Measurements from ENCODE around the gene ANO1.

The ANO1 gene

DNA sequence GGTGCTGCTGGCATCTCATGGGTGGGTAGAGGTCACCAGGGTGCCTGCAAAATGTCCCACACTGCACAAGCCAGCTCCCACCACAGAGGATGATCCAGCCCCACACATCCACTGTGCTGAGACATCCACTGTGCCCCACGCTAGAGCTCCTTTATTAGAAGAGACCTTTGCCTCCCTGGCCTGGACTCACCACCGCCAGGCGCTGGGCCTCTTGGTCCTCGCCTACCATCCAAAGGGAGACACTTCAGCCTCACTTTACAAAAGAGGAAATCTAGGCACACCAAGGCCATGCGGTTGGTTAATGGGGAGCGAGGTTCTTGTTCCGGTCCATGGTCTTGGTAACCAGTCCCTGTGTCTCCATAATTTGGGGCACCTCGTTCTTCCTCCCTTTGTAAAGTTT, 3.4 kb upstream of the ANO1 start:
- no peak for DNase-seq

DNA sequence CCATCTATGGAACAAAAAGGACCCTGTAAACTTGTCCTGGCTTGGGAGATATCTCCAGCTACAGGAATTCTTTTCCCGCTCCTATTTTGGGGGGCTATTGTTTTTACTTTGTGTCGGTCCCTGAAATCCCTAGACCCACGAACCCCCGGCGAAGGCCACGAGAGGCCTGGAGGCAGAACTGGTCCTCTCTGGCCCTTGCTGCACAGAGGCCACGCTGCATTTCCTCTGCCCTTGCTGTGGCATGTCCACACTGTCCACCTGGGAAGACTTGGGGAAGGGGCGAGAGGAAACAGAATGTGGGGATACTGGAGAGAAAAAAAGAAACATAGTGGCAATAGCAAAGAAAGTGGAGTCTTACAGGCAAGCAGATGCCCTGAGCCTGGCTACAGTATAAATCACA, 2.3 kb upstream of the ANO1 start:
- DNase-seq = no peak

DNA sequence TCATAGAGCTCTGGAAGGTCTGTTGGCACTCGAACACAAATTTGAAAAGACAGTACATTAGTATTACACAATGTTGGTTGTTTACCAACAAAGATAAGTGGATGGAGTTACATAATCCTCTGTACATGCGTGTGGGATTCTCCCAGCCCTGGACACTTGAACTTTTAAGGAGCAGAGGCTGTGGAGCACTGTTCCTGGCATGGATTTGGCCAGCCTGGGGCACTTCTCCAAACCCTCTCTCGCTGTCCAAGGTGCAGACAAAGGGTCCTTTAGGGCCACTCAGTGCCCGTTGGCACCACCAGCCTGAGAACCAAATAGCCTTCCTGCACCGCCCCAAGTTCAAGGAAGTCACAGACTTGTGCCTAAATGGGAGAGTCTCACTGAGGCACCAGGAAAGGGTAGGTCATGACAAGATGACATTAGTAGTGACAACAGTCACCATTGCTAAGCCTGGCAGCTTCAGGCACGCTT, 1.6 kb upstream of the ANO1 start:
- DNase-seq = no peak

DNA sequence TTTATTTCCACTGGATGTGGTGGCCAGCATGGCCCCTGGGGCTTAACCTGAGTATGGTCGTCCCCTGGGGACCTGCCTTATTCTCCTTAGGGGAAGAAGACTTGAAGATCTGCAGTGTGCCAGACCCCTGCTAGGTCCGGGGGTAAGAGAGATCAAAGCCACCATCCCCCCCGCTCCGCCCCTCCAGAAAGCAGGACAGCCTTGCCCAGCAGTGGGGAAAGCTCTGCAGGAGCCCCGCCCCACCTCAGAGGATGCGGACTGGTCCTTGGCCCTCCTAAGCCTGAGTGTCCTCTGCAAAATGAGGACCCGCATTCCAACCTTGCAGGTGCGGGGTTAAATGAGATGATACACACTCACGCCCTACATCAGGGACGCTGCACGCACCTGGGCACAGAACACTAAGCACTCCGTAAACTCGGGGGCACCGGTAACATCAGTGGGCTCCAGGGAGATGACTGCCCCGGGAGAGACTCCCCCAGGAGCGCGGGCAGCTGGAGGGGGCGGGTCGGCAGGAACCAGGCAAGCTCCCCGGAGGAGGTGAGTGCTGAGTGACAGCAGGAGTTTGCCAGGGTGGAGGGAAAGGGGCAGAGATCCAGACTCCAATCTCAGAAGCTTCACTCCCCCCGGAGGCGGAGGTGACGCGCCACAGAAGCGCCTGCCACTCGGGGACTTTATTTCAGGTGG, 564 bp upstream of the ANO1 start:
- DNase-seq = no peak

DNA sequence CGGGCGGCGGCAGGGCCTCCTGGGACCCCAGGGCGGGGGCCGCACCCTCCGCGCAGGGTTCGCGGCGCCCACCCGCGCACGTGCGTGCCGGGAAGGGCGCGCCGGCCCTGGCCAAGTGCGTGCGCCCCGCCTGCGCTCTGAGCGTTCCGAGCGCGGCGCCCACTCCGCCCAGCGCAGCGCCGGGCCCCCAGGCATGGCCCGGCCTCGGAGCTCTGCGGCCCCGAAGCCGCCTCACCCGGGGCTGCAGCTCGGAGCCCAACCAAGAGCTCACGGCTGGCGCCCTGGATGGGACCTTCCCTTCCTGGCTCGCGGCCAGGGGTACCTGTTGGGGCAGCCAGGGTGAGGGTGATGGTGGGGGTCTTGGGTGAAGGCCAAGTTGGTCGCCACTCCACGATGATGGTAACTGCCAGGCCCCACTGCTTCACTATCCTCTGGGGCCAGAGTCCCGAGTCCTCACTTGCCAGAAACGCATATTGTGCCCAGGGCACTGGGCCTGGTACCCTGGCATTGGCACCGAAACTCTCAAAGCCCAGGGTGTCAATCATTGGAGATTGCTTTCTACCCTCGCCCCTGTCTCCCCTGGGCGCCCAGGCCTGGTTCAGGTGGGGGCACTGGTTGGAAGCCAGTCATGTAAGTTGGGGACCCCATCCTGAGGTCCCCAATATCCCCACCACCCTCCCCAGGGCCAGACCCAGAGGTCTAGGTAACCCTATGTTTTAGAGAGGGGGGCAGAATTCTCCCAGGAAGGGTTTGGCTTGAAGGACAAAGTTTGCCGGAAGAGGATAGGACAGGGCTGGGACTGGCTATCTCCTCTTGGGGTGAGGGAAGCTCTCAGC, 882 bp downstream of the ANO1 start:
- no peak for DNase-seq

DNA sequence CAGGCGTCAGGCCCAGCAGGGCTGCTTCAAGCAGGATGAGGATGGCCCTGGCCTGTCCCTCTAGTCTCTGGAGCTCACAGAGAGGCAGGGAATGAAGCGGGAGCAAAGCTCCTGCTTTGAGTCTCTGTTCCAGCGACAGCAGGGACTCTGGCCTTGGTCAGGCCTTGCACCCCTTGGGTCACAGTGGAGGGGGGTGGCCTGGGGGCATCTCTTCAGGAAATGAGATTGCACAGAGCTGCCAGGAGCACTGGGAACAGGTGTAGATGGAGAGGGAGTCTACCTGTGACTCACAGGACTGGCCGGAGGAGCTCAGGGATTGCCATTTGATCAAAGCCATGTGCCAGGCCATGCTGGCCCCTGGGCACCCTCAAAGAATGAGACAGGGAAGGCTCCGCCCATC, 1.6 kb downstream of the ANO1 start:
- DNase-seq = no peak

DNA sequence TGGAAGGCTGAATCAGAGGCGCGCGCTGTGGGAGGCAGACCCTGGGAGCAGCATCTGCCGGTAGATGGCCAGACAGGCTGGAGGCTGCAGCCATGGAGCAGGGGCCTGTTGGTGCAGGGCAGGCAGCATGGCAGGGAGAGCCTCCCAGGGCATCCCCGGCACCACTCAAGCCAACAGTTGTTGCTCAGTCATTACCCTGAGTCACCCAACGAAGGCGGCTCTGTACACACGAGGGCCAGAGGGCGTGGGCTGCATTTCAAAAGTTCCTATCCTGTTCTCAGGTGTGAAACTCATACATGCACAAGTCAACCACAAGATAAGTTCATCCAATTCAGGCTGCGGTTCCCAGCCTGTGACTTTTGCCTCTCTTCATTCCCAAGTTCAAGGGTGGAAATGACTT, 2.6 kb downstream of the ANO1 start:
- no peak for DNase-seq

DNA sequence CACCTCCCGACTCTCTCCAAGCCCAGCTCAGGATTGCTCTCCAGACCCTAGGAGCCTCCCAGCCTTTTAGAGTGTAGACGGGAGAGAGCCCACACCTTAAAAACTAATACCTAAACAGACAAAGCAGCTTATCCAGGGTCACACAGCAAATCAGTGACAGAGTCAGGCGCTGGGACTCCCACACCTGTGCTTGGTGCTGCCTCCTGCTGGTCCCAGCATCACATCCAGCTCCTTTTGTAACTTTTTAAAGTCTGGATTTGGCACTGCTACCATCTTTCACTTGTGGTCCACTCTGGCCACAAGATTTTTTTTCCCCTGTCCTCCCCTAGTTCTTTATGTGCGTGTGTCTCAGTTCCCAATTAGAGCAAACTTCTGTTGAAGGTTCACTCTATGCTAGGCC, 4.7 kb downstream of the ANO1 start:
- no peak for DNase-seq

DNA sequence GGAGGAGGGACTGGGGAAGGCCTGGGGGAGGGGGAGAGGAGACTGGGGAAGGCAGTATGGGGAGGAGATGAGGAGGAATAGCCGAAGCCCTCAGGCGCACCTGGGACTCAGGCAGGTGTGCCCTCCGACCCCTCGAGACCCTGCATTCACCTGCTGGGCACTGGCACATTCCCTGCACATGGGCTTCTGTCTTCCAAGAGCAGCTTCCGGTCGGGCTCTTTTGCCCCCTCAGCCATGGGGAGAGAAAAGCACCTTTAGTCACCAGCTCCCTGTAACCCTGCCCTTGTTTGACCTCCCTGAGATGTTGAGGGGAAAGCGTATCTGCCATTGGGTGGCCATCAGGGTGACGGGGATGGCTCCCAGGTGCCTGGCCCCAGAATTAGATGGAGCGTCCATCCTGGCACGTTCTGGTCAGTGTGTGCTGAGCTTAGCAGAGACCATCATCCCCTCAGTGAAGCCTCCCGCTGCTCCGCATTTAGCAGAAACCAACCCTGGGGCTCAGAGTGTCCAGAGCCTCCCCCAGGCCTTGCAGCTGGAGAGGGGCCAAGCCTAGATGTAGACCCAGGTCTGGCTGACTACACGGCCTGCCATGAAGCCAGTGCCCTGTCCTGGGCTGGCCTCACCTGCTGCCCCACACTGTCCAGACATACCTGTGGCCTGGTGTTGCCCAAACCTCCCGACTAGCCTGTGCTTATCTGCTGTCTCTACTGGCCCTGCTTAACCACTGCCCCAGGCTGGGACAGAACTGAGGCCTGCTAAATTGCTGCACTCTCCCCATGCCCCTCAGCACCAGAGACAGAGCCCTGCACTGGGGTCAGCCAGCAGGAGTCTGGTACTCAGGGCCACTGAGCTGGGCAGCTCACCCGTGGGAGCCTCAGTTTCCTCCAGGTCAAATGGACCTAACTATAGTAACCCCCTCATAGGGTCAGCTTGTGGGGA, 6.2 kb downstream of the ANO1 start:
- no peak for DNase-seq

DNA sequence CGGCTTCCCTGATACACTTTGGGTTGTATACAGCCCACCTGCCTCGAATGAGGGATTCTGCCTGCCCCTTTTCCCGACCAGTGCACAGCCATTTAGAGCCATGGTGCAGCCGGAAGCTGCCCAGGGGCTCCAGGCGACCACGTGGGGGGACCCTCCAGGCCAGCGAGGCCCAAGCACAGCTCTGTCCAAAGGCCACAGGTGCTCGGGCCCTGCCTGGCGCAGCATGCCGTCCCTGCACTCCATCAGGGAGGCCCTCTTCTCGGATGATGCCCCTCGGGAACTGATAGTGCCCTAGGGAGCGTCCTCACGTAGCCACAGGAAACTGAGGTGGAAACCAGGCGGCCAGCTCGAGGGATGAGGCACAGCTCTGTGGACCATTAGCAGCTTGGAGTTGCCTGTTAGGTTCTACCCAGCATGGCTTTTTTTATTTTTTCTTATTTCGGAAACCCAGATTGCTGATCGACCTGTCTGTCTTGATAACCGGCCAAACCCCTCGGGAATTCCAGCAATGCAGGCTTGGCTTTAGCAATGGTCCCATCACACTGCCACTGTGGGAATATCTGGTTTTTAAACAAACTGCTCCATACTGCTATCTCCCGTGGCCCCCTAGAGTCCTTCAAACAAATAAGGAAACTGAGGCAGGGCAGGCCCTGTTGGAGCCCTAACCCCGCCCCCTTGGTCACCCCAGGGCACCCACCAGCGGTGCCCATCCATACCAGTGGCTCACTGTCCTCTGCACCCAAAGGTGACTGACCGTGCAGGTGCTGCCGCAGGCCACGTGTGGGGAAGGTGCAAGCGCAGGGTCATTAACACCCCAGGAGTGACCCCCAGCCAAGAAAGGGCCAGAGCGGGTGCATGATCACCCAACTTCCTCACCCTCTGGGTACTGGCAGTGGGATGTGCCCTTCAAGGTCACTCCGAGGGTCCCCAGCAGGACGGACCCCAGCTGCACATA, 8.0 kb downstream of the ANO1 start:
- no peak for DNase-seq

DNA sequence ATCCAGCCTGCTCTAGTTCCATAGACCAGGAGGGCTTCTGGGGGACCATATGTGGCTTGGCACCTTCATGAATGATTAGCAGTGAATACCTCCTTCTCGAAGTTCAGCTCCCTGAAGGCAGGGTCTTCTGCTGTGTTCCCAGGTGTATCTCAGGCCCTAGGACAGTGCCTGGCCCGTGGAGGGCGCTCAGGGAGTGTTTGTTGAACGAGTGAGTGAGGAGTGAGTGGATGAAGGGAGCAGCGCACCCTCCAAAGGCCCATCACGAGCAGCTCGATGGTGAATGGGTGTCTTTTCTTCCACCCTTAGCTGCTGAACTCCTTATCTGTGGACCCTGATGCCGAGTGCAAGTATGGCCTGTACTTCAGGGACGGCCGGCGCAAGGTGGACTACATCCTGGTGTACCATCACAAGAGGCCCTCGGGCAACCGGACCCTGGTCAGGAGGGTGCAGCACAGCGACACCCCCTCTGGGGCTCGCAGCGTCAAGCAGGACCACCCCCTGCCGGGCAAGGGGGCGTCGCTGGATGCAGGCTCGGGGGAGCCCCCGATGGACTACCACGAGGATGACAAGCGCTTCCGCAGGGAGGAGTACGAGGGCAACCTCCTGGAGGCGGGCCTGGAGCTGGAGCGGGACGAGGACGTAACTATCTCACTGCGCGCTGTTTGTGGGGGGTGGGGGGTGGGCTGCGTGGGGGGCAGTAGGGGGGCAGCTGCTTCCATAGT, 9.5 kb downstream of the ANO1 start:
- DNase-seq = no peak

DNA sequence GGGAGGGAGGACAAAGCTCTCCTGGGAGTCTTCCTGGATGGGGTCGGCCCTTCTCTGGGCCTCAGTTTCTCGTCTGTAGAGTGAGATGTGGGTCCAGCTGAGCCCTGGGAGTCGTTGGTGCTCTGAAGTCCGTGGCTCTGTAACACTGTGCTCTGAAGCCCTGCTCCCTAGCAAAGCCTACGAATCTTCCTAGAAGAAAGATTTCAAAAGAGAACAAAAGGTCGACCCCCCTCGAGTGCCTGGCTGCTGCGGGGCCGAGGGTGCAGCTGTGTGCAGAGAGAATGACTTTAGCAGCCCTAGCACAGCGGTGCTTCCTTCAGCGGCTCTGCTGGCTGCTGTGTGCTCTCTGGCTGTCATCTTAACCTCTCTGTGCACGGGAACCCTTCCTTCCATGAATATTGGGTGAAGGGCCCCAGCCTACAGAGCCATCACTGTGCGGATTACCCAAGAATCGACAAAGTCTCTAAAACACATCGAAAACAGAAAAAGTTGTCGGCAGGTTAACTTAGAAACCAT, 10.7 kb downstream of the ANO1 start:
- no peak for DNase-seq

DNA sequence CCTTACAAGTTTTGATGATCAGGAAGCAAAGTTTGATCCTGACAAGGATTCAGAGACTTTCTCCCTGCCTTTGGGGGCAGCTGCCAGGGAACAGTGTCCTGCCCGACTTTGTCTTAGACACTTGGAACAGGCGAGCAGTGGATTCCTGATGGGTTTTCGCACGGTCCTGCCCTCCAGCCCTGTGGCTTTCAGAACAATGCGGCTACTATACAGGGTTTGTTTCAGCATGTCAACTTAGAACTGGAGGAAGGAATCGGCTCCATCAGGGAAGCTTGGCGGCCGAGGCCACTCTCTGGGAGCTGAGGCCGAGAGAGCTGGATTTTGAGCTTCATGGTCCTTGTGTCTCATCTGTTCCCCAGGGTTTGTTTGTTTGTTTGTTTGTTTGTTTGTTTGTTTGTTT, 11.5 kb downstream of the ANO1 start:
- no peak for DNase-seq

DNA sequence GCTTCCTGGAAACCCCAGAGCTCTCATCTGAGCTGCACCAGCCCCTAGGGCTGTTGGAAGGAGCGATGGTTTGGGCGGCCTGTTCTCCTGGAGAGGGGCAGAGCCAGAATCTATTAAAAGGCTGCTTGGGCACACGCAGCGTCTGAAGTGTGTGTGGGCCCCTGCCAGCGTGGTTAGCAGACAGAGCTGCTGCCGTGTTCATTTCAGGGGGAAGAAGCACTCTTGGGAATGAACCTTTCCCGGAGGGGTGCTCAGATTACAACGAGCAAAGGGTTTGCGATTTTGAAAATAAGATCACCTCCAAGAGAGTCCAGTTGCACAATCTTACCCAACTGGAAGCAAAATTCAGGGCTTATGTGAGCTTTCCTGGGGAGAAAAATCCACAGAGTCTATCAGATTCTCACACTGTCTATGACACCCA, 12.9 kb downstream of the ANO1 start:
- DNase-seq = no peak

DNA sequence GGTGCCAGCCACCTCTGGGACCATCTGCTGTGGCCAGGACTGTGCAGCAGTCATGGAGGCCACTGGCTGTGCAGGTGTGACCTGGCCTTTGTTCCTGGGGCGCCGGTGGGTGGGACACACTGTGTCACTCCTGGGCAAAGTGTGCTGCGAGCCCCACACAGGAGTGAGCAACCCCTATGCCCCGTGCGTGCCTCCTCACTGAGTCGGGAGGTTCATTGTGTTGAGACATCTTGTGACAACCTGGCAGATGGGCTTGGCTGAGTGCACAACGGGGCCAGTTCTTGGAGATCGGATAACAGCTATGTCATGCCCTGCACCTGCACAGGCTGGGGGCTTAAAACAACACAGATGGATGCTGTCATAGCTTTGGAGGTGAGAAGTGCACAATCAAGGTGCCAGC, 13.5 kb downstream of the ANO1 start:
- DNase-seq = no peak

DNA sequence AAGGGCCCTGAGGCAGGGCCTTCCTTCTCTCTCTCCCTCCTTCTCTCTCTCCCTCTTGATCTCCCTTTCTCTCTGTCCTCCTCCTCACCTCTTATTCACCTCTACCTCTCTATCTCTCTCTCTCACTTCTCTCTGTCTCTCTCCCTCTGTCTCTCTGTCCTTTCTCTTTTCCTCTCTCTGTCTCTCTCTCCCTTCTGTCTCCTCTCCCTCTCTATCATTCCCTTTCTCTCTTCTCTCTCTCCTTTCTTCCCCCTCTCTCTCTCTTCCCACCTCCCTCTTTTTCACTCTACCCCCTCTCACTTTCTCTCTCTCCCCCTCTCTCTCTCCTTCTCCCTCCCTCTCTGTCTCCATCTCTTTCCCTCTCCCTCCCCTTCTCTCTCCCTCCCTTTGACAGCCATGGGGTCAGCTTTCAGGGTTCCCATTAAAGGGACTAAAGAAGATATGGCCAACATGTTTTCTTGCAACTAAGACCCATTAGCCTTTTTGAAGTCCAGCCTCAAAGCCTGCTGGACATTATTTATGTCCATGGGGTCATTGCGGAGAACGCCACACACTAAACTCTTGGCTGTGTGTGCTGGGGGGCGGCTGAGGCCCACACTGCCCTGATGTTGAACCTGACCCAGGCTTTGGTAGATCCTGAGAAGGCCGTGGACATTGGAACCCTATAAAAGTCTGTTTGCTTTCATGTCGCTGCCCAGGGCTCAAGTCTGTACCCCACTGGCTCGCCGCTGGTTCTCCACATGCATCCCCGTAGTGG, 15.0 kb downstream of the ANO1 start:
- DNase-seq = no peak

DNA sequence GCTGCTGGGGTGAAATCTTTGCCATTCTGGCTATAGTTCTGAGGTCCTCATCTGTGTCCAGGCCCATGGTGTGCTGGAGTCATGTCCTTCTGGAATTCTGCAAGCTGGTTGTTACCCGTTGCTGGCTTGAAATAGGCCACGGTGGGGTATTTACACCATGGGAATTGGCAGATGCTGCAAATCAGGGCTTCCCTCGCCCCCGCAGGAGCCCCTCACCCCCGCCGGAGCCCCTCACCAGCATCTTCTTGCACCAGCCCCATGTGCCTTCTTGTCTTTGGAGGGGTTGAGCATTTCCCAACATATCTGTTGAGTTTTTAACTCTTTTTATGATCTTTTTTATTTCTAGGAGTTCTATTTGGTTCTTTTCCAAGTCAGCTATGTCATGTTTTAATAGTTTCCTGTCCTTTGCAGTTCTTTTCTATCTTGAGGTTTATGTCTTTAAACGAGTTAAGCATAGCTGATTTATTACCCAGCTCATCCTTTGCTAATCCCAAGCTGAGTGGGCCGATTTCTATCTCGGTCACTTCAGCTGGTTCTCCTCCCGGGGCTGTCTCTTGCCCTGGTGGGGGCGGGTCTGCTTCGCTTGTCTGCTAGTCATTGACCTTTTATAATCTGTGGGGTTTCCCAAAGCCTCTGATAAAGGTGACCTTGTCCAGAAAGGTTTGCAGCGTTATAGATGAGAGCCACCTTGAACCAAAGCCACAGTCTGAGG, 17.6 kb downstream of the ANO1 start:
- DNase-seq = no peak

DNA sequence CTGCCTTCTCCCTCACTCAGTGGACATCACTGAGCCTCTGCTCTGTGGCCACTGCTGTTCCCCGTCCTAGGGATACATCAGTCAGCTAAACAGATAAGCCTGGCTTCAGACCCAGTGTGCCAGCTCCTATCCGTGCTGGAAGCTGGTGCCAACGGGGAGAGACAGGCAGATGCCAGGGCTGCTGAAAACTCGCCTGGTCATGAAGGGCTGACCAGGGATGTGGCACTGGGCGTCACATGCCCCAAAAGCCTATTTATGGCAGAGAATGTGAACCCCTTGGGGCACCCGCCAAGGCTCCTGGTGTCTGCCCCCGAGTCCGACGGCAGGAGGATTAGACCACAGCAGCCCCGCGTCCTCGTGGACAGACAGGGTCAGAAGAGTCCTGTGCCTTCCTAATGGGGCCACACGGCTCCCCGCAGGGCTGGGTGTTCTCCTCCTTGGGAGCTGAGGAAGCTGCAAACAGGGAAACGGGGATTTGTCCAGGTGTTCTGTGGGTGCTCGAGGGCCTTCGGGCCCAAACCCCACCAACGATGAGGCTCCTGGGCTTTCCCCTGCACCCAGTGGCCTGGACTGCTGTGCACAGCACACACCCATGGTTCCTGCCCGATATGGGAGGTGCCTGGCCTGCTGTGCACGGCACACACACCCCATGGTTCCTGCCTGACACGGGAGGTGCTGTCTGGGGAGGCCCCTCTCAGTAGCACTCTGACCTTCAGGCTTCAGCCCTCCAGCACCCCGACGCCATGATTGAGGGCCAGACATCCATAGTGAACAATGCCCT, 19.9 kb downstream of the ANO1 start:
- no peak for DNase-seq

DNA sequence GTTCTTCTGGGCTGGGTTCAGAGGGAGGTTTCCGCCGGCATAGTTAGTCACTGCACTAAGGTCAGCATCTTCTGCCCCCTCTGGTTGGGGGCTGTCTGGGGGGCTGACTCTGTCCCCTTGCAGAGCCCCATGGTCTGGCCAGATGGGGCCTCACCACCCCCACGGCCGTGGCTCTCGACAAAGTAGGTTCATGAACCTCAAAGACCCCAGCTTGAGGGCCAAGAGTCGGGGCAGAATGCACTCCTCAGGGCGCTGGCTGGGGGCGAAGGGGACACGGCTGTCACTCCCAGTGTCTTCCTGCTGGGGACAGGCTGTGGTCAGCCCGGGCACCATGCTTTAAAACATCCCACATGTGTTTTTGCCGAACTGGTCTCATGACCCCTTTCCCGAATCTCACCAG, 20.8 kb downstream of the ANO1 start:
- DNase-seq = no peak
